Neural cell (in vitro differentiated cells): ENCODE data around the gene AP3S2. TPM values are rescaled to one million over a fixed set of nuclear protein-coding genes. Genes with fewer than 3 reads are reported as not detected.
"Not testable (repeated sequence)": the region's sequence is repeated elsewhere in the genome, so short reads cannot be mapped to it uniquely, and the experiment has no call there.

Source experiments
- H2AFZ ChIP-seq: fragments of 200-600, 300-800 bp; sonication (generic), shearing (Covaris generic); 2 replicates; pipeline ENCODE4 v1.6.0; 2014; ENCODE audit warnings: low read depth, mild to moderate bottlenecking, antibody characterized with exemption, low read length, moderate library complexity
- H3F3A ChIP-seq: fragments of 200-600 bp; shearing (Covaris generic); 2 replicates; pipeline ENCODE4 v1.6.1; 2016; ENCODE audit warnings: mild to moderate bottlenecking, moderate library complexity, mixed read lengths, antibody characterized with exemption, low read length; ENCODE audit not compliant: insufficient read depth, poor library complexity, severe bottlenecking
- H3K27ac ChIP-seq: fragments of 200-600, 300-800 bp; sonication (generic), shearing (Covaris generic); 2 replicates; pipeline ENCODE4 v1.5.1; 2014; ENCODE audit warnings: mild to moderate bottlenecking, low read length, moderate library complexity
- H3K27me3 ChIP-seq: fragments of 300-800, 200-600 bp; sonication (generic), shearing (Covaris generic); 2 replicates; pipeline ENCODE4 v1.6.0; 2014; ENCODE audit warnings: mild to moderate bottlenecking, low read depth, low read length, moderate library complexity; ENCODE audit not compliant: insufficient read depth
- H3K36me3 ChIP-seq: fragments of 300-800, 200-600 bp; sonication (generic), shearing (Covaris generic); 2 replicates; pipeline ENCODE4 v1.5.1; 2014; ENCODE audit warnings: mild to moderate bottlenecking, antibody characterized with exemption, low read length, moderate library complexity; ENCODE audit not compliant: insufficient read depth
- H3K4me2 ChIP-seq: fragments of 300-800, 200-600 bp; sonication (generic), shearing (Covaris generic); 2 replicates; pipeline ENCODE4 v1.6.0; 2014; ENCODE audit warnings: mild to moderate bottlenecking, low read length
- H3K4me3 ChIP-seq: fragments of 300-800, 200-600 bp; sonication (generic), shearing (Covaris generic); 2 replicates; pipeline ENCODE4 v1.5.1; 2014; ENCODE audit warnings: mild to moderate bottlenecking, low read length, moderate library complexity
- H3K79me2 ChIP-seq: fragments of 200-600 bp; shearing (Covaris generic); replicated peaks from 2 replicates; pipeline ENCODE4 v1.6.0; 2014; ENCODE audit warnings: mild to moderate bottlenecking, low read length, moderate library complexity; ENCODE audit not compliant: insufficient read depth
- H3K9ac ChIP-seq: fragments of 300-800, 200-600 bp; sonication (generic), shearing (Covaris generic); 2 replicates; pipeline ENCODE4 v1.6.1; 2016; ENCODE audit warnings: mild to moderate bottlenecking, low read length, mixed read lengths
- H3K9me2 ChIP-seq: fragments of 200-600 bp; shearing (Covaris generic); 2 replicates; pipeline ENCODE4 v1.6.1; 2016; ENCODE audit warnings: mild to moderate bottlenecking, low read length, mixed read lengths; ENCODE audit not compliant: insufficient read depth
- H3K9me3 ChIP-seq: fragments of 200-600, 300-800 bp; sonication (generic), shearing (Covaris generic); 2 replicates; pipeline ENCODE4 v1.6.1; 2016; ENCODE audit warnings: mild to moderate bottlenecking, mixed run types, low read length, moderate library complexity, mixed read lengths
- H4K20me1 ChIP-seq: fragments of 200-600 bp; shearing (Covaris generic); 2 replicates; pipeline ENCODE4 v1.6.1; 2016; ENCODE audit warnings: mild to moderate bottlenecking, mixed run types; ENCODE audit not compliant: insufficient read depth
- CTCF ChIP-seq: fragments of 450-650 bp; IDR thresholded peaks from 2 replicates; pipeline ENCODE4 v1.5.1; 2014; ENCODE audit warnings: antibody characterized with exemption, mild to moderate bottlenecking, moderate library complexity; ENCODE audit not compliant: poor library complexity, severe bottlenecking
- EP300 ChIP-seq: fragments of 450-650 bp; conservative IDR thresholded peaks from 2 replicates; pipeline ENCODE4 v1.6.1; 2014; ENCODE audit warnings: antibody characterized with exemption, mild to moderate bottlenecking, moderate library complexity; ENCODE audit not compliant: poor library complexity, severe bottlenecking
- EZH2 ChIP-seq: fragments of 200-600, 300-800 bp; shearing (Covaris generic), sonication (generic); IDR thresholded peaks from 2 replicates; pipeline ENCODE4 v1.6.1; 2014; ENCODE audit warnings: antibody characterized with exemption, low read length, borderline replicate concordance, mild to moderate bottlenecking; ENCODE audit not compliant: insufficient read depth, poor library complexity, severe bottlenecking
- MXI1 ChIP-seq: fragments of 450-650 bp; conservative IDR thresholded peaks from 2 replicates; pipeline ENCODE4 v1.6.1; 2014; ENCODE audit warnings: antibody characterized with exemption, mild to moderate bottlenecking; ENCODE audit not compliant: poor library complexity, severe bottlenecking
- POLR2AphosphoS5 ChIP-seq: IDR thresholded peaks from 2 replicates; pipeline ENCODE4 v1.6.1; 2012
- RAD21 ChIP-seq: fragments of 450-650 bp; conservative IDR thresholded peaks from 2 replicates; pipeline ENCODE4 v1.6.1; 2014; ENCODE audit warnings: antibody characterized with exemption, mild to moderate bottlenecking, moderate library complexity
- REST ChIP-seq: IDR thresholded peaks from 2 replicates; pipeline ENCODE4 v1.6.1; 2012; ENCODE audit warnings: borderline replicate concordance
- SMC3 ChIP-seq: fragments of 450-650 bp; conservative IDR thresholded peaks from 2 replicates; pipeline ENCODE4 v1.6.1; 2014; ENCODE audit warnings: antibody characterized with exemption, mild to moderate bottlenecking, moderate library complexity; ENCODE audit not compliant: poor library complexity
- TAF1 ChIP-seq: IDR thresholded peaks from 2 replicates; pipeline ENCODE4 v1.6.1; 2012; ENCODE audit warnings: low read depth
- polyA plus RNA-seq: library from polyadenylated mRNA; depleted of rRNA; stranded (reverse); fragments of >200 nt; gene quantifications from 2 replicates; pipeline ENCODE4 v1.2.3, GENCODE V29; 2014

The AP3S2 gene
- polyA plus RNA-seq, 1 donor from 2014 or later, result 47.6 TPM

- no peaks in the 10 kb centered on the region for H3K9me2 ChIP-seq
- TF ChIP-seq EZH2, result no peak
- TF ChIP-seq SMC3, result no peak
- TF ChIP-seq REST, result no peak
- TF ChIP-seq TAF1, result no peak
- no peak for TF ChIP-seq RAD21
These were observed 103.1 kb downstream of the AP3S2 start for GRCh38 chr15:89790661-89791060.

GRCh38 chr15:89790206-89790605, 103.6 kb downstream of the AP3S2 start:
- H3K36me3 ChIP-seq, result no peaks in the 10 kb centered on the region
- H3F3A ChIP-seq, result no peaks in the 10 kb centered on the region
- H2AFZ ChIP-seq, result no peak overlapping the region
- TF ChIP-seq TAF1, result no peak
- no peak for TF ChIP-seq EP300
- TF ChIP-seq REST, result no peak
- TF ChIP-seq MXI1, result no peak
- TF ChIP-seq EZH2, result no peak
- no peak for TF ChIP-seq RAD21
- no peak for TF ChIP-seq CTCF
- no peak for TF ChIP-seq SMC3
- no peak for TF ChIP-seq POLR2AphosphoS5
- no peak overlapping the region for H3K9ac ChIP-seq
- no peak overlapping the region for H3K4me2 ChIP-seq
- H3K27ac ChIP-seq, result no peak overlapping the region
- H4K20me1 ChIP-seq, result no peaks in the 10 kb centered on the region
- no peaks in the 10 kb centered on the region for H3K9me2 ChIP-seq
- no peaks in the 10 kb centered on the region for H3K27me3 ChIP-seq
- no peak overlapping the region for H3K4me3 ChIP-seq
- peaks cover 8% of the 10 kb centered on the region for H3K9me3 ChIP-seq
- H3K79me2 ChIP-seq, result no peaks in the 10 kb centered on the region

More at GRCh38 chr15:89790661-89791060, 103.1 kb downstream of the AP3S2 start:
- Histone ChIP-seq H2AFZ (no peak overlapping the region), H4K20me1 (no peaks in the 10 kb centered on the region), H3K9me3 (peaks cover 8% of the 10 kb centered on the region), H3K4me3 (no peak overlapping the region), H3K27ac (no peak overlapping the region), H3K36me3 (no peaks in the 10 kb centered on the region), H3F3A (no peaks in the 10 kb centered on the region), H3K4me2 (no peak overlapping the region), H3K79me2 (no peaks in the 10 kb centered on the region), H3K9ac (no peak overlapping the region), H3K27me3 (no peaks in the 10 kb centered on the region)

- H3K27me3 ChIP-seq, H3K4me2 ChIP-seq, H3K9me2 ChIP-seq, H3K27ac ChIP-seq, H3K79me2 ChIP-seq, H2AFZ ChIP-seq, H3F3A ChIP-seq, H3K4me3 ChIP-seq, H4K20me1 ChIP-seq, H3K9ac ChIP-seq, H3K36me3 ChIP-seq, H3K9me3 ChIP-seq: not testable (repeated sequence)
These were observed 105.2 kb downstream of the AP3S2 start for GRCh38 chr15:89788585-89788984.
